Islet precursor cell (in vitro differentiated cells): ENCODE measurements around the gene FRMD4B.

ENCODE experiments used
- DNase-seq: peaks from one replicate; pipeline ENCODE4 v3.0.0-alpha.2; 2018

FRMD4B gene

DNA sequence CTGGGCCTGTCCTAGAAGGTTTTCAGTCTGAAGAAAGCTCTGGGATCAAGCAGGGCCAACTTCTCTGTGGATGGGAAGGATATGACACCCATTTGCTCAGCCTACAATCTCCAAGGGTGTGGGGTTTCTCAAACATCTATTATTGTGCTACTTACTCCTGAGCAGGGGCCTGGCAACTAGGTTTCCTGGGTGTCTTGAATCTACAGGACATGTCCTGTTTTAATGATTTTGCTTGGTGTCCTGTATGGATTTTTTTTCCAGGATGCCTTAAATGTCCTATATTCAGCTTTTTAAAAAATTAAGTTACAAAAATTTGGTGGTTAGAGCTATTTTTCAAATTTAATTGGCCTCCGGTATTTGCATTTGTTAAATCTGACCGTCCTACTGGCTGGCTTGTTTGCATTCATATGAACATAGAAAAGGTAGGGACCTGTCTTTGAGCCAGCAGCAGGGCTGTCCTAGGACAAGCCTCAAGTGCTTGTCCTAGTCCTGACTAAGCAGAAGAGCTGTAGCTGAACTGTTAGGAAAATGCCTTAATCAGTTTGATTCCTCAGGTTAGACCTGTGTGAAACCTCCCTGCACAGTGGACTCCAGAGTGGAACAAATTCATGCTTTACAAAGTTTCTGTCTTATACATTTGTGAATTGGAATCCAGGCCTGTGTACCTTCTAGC lies 223.4 kb downstream of the FRMD4B start:
- DNase-seq = no peak

GRCh38 chr3:69161587-69162307 lies 224.1 kb downstream of the FRMD4B start:
- DNase-seq = no peak

GRCh38 chr3:69160525-69160924 lies 225.4 kb downstream of the FRMD4B start:
- DNase-seq = no peak

DNA sequence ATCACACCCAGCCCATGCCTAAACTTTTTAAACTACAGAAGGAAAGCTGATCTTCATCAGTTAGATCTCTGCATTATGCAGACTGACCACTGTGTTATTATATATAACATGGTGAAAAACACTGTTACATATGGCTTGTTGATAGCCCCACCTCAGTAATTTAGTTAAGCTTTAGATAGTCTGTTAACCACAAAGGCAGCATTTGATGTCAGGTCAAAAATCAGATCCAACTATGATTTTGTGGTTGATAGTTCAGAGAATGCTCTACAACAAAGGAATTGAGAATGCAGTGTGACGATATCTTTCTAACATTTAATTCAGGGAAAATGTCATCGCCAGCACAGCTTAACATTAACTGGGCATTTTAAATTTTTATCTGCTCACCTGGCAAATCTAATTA lies 225.8 kb downstream of the FRMD4B start:
- no peak for DNase-seq

- no peak for DNase-seq
These were observed 236.3 kb downstream of the FRMD4B start for GRCh38 chr3:69149586-69149985.

GRCh38 chr3:69145688-69146087 lies 240.2 kb downstream of the FRMD4B start:
- no peak for DNase-seq

- DNase-seq = peak; percentile 57
These were observed 241.2 kb downstream of the FRMD4B start for GRCh38 chr3:69144631-69145245.

GRCh38 chr3:69143612-69144011 lies 242.3 kb downstream of the FRMD4B start:
- DNase-seq = no peak

- no peak for DNase-seq
These were observed 243.0 kb downstream of the FRMD4B start for GRCh38 chr3:69142797-69143454.

GRCh38 chr3:69142090-69142489 lies 243.8 kb downstream of the FRMD4B start:
- DNase-seq = no peak

- DNase-seq = no peak
These were observed 244.6 kb downstream of the FRMD4B start for GRCh38 chr3:69141313-69141712.

DNA sequence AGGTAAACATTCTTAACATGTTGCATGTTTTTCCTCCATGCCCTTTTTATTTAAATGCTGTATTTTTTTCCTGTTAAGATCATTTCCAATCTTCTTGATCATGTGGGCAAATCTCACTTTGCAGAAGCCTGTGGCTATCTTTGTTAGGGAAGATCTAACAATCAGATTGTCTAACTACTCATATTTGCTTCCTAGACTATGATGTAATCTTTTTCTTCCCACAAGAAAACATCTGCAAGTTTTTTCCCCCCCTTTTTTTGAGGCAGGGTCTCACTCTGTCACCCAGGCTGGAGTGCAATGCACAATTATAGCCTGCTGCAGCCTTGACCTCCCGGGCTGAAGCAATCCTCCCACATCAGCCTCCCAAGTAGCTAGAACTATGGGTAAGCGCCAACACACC lies 248.5 kb downstream of the FRMD4B start:
- DNase-seq = no peak

- DNase-seq = no peak
These were observed 248.9 kb downstream of the FRMD4B start for GRCh38 chr3:69137005-69137404.

DNA sequence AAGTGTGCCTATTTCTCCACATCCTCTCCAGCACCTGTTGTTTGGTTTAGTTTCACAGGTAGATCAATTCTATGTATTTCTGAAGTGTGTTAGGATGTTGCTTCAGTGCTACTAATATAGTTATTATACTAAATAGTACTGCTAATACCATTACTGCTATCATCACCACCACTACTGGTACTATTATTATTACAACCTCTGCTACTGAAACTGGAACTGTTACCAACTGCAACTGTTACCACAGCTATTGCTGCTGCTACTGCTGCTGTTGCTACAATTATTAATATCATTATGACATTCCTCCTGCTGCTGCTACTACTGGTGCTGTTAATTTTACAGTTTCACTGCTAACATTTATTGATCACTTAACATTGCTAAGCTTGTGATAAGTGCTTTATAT lies 255.2 kb downstream of the FRMD4B start:
- DNase-seq = no peak

DNA sequence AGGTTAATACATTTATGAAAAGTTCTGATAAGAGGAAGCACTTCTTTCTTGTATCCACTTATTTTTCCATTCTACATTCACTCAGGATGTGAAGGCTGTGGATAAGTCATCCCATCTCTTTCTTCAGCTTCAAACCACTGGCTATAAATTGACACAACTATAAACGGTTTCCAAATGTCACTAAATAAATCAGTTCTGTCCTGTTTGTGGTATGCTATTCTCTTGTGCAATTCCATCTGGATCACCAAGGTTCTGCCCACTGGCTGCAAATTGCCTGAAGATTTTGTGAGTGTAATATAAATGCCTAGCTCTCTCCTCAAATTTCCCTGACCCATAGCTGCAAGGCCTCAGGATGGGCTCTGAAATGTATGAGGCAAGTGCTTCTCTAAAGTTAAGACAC lies 256.4 kb downstream of the FRMD4B start:
- DNase-seq = no peak

DNA sequence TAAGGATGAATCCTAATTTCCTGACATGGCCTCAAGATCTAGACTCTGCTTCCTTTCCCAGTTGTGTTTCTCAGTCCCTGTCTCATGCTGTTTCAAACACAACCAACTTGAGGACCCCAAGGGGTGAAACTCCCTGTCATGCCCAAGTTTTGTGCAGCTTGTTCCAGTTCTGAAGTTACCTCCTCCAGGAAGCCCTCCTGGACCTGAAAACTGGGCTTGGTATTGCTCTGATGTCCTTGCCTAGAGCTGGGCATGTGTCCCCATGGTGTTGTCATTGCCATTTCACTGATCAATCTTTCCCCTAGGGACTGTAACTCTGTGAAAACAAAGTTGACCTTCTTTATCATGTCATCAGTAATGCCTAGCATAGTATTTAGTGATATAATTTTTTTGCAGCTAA lies 257.4 kb downstream of the FRMD4B start:
- no peak for DNase-seq

- DNase-seq = no peak
These were observed 258.9 kb downstream of the FRMD4B start for GRCh38 chr3:69126999-69127398.

- DNase-seq = no peak
These were observed 259.7 kb downstream of the FRMD4B start for GRCh38 chr3:69126216-69126615.

DNA sequence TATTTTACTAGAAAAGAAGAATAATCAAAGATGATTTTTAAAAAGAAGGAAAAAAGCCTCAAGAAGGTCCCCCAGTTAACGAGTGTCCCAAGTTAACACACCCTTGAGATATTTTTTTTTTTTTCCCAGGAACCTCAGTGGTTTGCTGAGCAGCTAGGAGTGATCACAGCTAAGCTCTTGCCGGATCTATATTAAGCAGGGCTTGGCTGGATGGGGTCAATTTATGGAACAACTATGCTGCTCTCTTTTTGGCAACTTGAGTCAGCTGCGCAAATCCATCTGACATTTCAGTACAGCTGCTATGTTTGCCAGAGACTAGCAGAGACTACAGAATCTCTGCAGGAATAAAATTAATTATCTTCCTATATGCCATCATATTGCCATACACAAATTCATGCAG lies 263.5 kb downstream of the FRMD4B start, which contains the start of gene LMOD3:
Gene LMOD3 (minus strand): TSS at position 193 of the 400 bp plus-strand sequence. CDS start 209 bp downstream, outside the sequence.
- DNase-seq = no peak

GRCh38 chr3:69121950-69122349 lies 263.9 kb downstream of the FRMD4B start:
- DNase-seq = no peak

GRCh38 chr3:69121513-69121912 lies 264.4 kb downstream of the FRMD4B start:
- DNase-seq = no peak

DNA sequence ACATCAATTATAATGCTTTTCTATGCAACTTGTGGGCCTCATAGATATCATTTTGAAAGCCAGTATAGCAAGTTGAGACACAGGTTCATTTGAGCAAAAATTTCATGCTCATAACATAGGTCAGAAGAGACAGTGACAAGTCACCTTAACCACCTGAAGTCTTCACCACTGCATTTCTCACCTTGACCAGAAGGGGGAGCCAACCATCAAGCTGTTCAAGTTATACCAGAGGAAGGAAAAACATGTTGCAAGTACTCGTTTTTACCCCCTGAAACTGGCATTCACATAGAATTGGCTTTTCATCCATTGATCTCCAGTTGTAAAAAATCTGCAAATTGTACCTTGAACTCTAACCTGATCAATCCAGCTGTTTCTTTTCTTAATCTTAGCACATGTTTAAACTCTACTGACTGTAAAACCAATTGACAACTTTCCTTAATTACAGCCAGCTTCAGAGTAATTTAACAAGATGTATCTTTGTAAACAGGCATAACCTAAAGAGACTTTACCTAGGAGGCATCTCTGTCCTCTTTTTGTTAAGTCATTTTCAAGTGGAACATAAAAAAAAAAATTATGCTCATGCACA lies 264.9 kb downstream of the FRMD4B start:
- DNase-seq = peak; percentile 92
